Astrocyte (in vitro differentiated cells and primary cell): ENCODE results near the gene NEAT1.

Experiments used
- EZH2 ChIP-seq: IDR thresholded peaks from 2 replicates; pipeline ENCODE4 v1.6.1; 2012; ENCODE audit warnings: mild to moderate bottlenecking, low read length, inconsistent platforms; ENCODE audit not compliant: insufficient read depth
- TF ChIP-seq, protein P1 (sequence below): IDR thresholded peaks from 2 replicates; pipeline ENCODE4 v1.5.1; 2011; ENCODE audit warnings: low read depth, mild to moderate bottlenecking, inconsistent platforms, low read length, moderate library complexity; ENCODE audit not compliant: insufficient read depth

DNA sequence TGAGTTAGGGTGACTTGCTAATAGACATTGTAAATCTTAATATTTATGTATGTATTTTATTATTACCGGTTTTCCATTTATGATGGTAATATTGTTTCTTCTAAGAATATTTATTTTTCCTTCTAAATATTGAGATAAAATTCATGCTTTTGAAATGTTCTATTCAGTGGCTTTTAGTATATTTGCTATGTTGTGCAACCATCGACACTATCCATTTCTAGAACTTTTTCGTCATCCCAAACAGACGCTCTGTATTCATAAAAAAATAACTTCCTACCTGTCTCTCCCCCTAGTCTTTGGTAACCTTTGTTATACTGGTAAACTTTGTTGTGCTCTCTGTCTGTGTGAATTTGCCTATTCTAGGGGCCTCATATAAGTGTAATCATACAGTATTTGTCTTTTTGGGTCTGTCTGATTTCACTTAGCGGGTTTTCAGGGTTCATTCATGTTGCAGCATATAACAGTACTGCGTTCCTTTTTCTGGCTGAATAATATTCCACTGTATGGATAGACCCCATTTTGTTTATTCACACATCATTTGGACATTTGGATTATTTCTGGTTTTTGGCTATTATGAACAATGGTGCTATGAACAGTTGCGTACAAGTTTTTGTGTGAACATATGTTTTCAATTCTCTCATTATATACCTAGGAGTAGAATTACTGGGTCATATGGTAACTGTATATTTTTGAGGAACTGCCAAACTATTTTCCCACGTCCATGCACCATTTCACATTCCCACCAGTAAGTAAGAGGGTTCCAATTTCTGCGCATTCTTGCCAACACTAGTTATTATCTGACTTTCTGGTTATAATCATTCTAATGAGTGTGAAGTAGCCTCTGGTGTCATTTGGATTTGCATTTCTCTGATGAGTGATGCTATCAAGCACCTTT is 15.9 kb downstream of the NEAT1 start:
- TF ChIP-seq, protein P1, sequence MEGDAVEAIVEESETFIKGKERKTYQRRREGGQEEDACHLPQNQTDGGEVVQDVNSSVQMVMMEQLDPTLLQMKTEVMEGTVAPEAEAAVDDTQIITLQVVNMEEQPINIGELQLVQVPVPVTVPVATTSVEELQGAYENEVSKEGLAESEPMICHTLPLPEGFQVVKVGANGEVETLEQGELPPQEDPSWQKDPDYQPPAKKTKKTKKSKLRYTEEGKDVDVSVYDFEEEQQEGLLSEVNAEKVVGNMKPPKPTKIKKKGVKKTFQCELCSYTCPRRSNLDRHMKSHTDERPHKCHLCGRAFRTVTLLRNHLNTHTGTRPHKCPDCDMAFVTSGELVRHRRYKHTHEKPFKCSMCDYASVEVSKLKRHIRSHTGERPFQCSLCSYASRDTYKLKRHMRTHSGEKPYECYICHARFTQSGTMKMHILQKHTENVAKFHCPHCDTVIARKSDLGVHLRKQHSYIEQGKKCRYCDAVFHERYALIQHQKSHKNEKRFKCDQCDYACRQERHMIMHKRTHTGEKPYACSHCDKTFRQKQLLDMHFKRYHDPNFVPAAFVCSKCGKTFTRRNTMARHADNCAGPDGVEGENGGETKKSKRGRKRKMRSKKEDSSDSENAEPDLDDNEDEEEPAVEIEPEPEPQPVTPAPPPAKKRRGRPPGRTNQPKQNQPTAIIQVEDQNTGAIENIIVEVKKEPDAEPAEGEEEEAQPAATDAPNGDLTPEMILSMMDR, result no peak
- no peak for TF ChIP-seq EZH2
